ENCODE results near the gene MRPL44. TPM values are rescaled to one million over a fixed set of nuclear protein-coding genes. Genes with fewer than 3 reads are reported as not detected.

The MRPL44 gene
- total and polyA plus RNA-seq, 2 of the 8 experiments (the other 6 are each of a cell fraction or from before 2014, with no cell fraction given): 32.0 to 53.2 TPM

Other genes with a start within 250 kb of the MRPL44 start
- gene AP1S3, start 119.9 kb upstream of the MRPL44 start, total RNA-seq (2021; fragmentation: NEBNext Ultra II Directional; extraction: Animal tissue kit (Norgen Biotek cat#: 25700)): 19.7 and 20.2 TPM in 2 replicates
- gene AP1S3, start 119.9 kb upstream of the MRPL44 start, polyA plus RNA-seq (2011; rRNA removed): 2.9 and 3.9 TPM in 2 replicates
- 92.9 and 94.7 TPM in 2 replicates for gene WDFY1, start 12.1 kb upstream of the MRPL44 start, total RNA-seq (2021; fragmentation: NEBNext Ultra II Directional; extraction: Animal tissue kit (Norgen Biotek cat#: 25700))
- 68.4 and 69.3 TPM in 2 replicates for gene WDFY1, start 12.1 kb upstream of the MRPL44 start, polyA plus RNA-seq (2011; rRNA removed)
- 76.0 and 76.4 TPM in 2 replicates for gene SERPINE2, start 81.8 kb downstream of the MRPL44 start, total RNA-seq (2021; fragmentation: NEBNext Ultra II Directional; extraction: Animal tissue kit (Norgen Biotek cat#: 25700))
- gene SERPINE2, start 81.8 kb downstream of the MRPL44 start, polyA plus RNA-seq (2011; rRNA removed): 26.2 and 26.5 TPM in 2 replicates

Data from H1 (cell line).